Measurements from ENCODE around the gene SLC39A8.
"Not testable (repeated sequence)": the region's sequence is repeated elsewhere in the genome, so short reads cannot be mapped to it uniquely, and the experiment has no call there.

The SLC39A8 gene

GRCh38 chr4:102301167-102301566 is 44.1 kb downstream of the SLC39A8 start:
- DNase-seq (ENCODE audit: low read depth in 3 of 3, low spot score in 1 of 3), result no peak

GRCh38 chr4:102299354-102300107 is 45.8 kb downstream of the SLC39A8 start:
- no peak for DNase-seq (ENCODE audit: low read depth in 3 of 3, low spot score in 1 of 3)

GRCh38 chr4:102298716-102299115 is 46.6 kb downstream of the SLC39A8 start:
- no peak for DNase-seq (ENCODE audit: low read depth in 3 of 3, low spot score in 1 of 3)

GRCh38 chr4:102295153-102295862 is 50.0 kb downstream of the SLC39A8 start:
- no peak for DNase-seq (ENCODE audit: low read depth in 3 of 3, low spot score in 1 of 3)

GRCh38 chr4:102288497-102288896 is 56.8 kb downstream of the SLC39A8 start:
- no peak for DNase-seq (ENCODE audit: low read depth in 3 of 3, low spot score in 1 of 3)

- no peak for DNase-seq (ENCODE audit: low read depth in 3 of 3, low spot score in 1 of 3)
Observed at GRCh38 chr4:102285831-102286230, 59.5 kb downstream of the SLC39A8 start.

- no peak for DNase-seq (ENCODE audit: low read depth in 3 of 3, low spot score in 1 of 3)
Observed at GRCh38 chr4:102281171-102281839, 64.0 kb downstream of the SLC39A8 start.

- not testable (repeated sequence) for DNase-seq (ENCODE audit: low read depth in 3 of 3, low spot score in 1 of 3)
Observed at GRCh38 chr4:102273317-102273716, 72.0 kb downstream of the SLC39A8 start.

GRCh38 chr4:102272318-102272717 is 73.0 kb downstream of the SLC39A8 start:
- DNase-seq (ENCODE audit: low read depth in 3 of 3, low spot score in 1 of 3), result no peak

- DNase-seq (ENCODE audit: low read depth in 3 of 3, low spot score in 1 of 3), result no peak
Observed at GRCh38 chr4:102268355-102268754, 76.9 kb downstream of the SLC39A8 start.

GRCh38 chr4:102263024-102263787 is 82.1 kb downstream of the SLC39A8 start:
- DNase-seq (ENCODE audit: low read depth in 3 of 3, low spot score in 1 of 3), result no peak

- DNase-seq (ENCODE audit: low read depth in 3 of 3, low spot score in 1 of 3), result no peak
Observed at GRCh38 chr4:102259702-102260101, 85.6 kb downstream of the SLC39A8 start.

- no peak for DNase-seq (ENCODE audit: low read depth in 3 of 3, low spot score in 1 of 3)
Observed at GRCh38 chr4:102259081-102259480, 86.2 kb downstream of the SLC39A8 start.

GRCh38 chr4:102256321-102256720 is 89.0 kb downstream of the SLC39A8 start:
- DNase-seq (ENCODE audit: low read depth in 3 of 3, low spot score in 1 of 3), result no peak

GRCh38 chr4:102253860-102254259 is 91.4 kb downstream of the SLC39A8 start:
- no peak for DNase-seq (ENCODE audit: low read depth in 3 of 3, low spot score in 1 of 3)

GRCh38 chr4:102252171-102252570 is 93.1 kb downstream of the SLC39A8 start:
- no peak for DNase-seq (ENCODE audit: low read depth in 3 of 3, low spot score in 1 of 3)

- DNase-seq (ENCODE audit: low read depth in 3 of 3, low spot score in 1 of 3), result no peak
Observed at GRCh38 chr4:102250341-102250740, 94.9 kb downstream of the SLC39A8 start.

- DNase-seq (ENCODE audit: low read depth in 3 of 3, low spot score in 1 of 3), result no peak
Observed at GRCh38 chr4:102247041-102247440, 98.2 kb downstream of the SLC39A8 start.

- DNase-seq (ENCODE audit: low read depth in 3 of 3, low spot score in 1 of 3), result no peak
Observed at GRCh38 chr4:102246416-102246815, 98.9 kb downstream of the SLC39A8 start.

- DNase-seq (ENCODE audit: low read depth in 3 of 3, low spot score in 1 of 3), result no peak
Observed at GRCh38 chr4:102244878-102245535, 100.3 kb downstream of the SLC39A8 start.

- DNase-seq (ENCODE audit: low read depth in 3 of 3, low spot score in 1 of 3), result not testable (repeated sequence)
Observed at GRCh38 chr4:102243296-102243695, 102.0 kb downstream of the SLC39A8 start.
